GM20000 (cell line): ENCODE data around the gene TIGD3.

ENCODE experiments used
- DNase-seq: peaks from one replicate; pipeline ENCODE4 v3.0.0; 2012; ENCODE audit warnings: low spot score
- TF ChIP-seq, protein P1 (sequence below): IDR thresholded peaks from 2 replicates; pipeline ENCODE4 v1.5.1; 2012; ENCODE audit warnings: mild to moderate bottlenecking, control low read depth; ENCODE audit errors: extremely low read depth, missing control alignments

The TIGD3 gene

DNA sequence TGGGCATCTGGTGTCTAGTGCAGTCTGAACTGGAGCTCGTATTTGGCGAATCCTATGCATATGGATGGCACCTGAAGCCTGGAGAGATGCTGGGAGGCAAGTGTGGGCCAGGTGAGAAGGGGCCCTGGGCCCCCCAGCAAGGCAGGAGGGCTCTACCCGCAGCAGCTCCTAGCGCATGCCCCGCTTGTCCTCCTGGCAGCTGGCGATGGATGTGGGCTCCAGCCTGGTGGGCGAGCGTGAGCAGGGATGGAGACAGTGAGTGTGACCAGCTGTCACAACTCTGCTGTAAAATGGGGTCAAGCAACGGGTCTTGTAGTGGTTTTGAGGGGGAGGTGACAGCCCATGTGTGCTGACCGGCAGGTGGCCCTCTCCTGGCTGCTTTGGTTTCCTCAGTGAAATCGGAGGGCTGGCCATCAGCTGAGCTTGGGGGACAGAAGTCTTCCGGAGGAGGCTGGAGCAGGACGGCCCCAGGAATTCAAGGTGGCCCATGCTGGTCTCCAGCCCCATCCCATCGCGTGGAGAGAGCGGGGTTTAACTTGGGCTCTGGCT is 43.9 kb downstream of the TIGD3 start:
- no peak for DNase-seq
- TF ChIP-seq, protein P1, sequence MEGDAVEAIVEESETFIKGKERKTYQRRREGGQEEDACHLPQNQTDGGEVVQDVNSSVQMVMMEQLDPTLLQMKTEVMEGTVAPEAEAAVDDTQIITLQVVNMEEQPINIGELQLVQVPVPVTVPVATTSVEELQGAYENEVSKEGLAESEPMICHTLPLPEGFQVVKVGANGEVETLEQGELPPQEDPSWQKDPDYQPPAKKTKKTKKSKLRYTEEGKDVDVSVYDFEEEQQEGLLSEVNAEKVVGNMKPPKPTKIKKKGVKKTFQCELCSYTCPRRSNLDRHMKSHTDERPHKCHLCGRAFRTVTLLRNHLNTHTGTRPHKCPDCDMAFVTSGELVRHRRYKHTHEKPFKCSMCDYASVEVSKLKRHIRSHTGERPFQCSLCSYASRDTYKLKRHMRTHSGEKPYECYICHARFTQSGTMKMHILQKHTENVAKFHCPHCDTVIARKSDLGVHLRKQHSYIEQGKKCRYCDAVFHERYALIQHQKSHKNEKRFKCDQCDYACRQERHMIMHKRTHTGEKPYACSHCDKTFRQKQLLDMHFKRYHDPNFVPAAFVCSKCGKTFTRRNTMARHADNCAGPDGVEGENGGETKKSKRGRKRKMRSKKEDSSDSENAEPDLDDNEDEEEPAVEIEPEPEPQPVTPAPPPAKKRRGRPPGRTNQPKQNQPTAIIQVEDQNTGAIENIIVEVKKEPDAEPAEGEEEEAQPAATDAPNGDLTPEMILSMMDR: no peak

DNA sequence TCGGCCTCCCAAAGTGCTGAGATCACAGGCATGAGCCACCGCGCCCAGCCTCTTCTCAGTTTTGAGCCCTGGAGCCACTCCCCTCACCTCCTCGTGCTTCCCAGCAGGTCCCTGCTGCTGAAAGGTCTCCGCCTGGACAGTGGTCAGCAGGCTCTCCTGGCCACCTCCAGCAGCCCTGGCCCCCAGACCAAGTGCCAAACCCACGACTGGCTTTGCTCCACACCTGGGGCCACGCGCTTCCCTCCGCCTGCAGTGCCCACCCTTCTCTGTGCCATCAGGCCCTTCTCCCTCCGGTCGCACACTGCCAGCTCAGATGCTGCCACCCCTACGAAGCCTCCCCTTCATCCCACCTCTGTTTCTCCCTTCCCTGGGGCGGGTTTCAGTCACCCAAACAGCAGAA is 44.7 kb downstream of the TIGD3 start:
- TF ChIP-seq, protein P1: no peak
- DNase-seq: no peak

DNA sequence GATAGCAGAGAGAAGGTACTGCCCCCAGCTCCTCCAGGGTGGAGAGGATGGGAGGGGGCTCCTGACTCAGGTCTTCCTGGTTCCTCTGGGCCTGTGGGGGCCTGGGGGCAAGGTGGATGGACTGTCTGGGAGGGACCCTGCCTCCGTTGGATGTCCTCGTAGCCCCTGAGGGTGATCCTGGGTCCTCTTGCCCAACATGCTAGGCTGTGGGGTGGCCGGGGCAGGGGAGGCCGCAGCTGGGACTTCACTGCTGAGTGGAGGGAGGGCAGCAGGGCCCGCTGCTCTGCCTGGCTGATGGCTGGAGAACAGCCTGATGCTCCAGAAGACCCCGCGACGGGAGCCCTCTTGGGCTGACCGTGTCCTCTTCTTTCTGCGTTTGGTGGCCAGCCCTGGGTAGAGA is 45.3 kb downstream of the TIGD3 start:
- DNase-seq: no peak
- TF ChIP-seq, protein P1: no peak

DNA sequence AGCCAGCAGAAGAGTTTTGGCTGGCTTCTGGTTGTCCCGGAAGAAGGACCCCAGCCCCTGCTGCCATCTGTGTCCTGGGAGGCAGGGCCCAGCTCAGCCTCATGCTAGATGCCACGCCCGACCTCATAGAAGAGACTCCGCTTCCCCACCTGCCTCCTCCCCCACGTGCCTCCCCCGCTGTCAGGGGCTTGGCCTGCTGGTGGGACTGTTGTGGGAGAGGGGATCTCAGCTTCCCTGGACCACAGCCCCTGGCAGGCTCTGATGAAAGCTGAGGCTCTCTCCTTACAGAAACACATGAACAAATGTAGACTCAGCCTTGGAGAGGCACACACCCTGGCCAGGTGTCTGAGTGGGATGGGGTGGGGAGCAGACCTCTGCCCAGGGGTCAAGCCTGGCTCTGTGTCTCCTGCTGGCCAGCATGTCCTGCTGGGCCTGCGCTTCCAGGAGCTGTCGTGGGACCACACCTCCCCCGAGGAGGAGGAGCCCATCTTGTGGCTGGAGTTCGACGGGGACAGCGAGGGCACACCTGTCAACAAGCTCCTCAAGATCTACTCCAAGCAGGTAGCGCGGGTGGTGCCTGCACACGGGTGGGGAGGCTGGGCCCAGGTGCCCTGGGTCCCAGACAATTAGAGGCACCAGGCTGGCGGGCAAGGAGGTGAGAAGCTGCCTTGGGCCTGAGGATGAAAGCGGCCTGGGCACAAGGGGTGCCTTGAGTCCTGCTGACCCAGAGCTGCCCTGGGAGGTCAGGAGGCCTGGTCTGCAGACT is 45.9 kb downstream of the TIGD3 start:
- TF ChIP-seq, protein P1: no peak
- no peak for DNase-seq

DNA sequence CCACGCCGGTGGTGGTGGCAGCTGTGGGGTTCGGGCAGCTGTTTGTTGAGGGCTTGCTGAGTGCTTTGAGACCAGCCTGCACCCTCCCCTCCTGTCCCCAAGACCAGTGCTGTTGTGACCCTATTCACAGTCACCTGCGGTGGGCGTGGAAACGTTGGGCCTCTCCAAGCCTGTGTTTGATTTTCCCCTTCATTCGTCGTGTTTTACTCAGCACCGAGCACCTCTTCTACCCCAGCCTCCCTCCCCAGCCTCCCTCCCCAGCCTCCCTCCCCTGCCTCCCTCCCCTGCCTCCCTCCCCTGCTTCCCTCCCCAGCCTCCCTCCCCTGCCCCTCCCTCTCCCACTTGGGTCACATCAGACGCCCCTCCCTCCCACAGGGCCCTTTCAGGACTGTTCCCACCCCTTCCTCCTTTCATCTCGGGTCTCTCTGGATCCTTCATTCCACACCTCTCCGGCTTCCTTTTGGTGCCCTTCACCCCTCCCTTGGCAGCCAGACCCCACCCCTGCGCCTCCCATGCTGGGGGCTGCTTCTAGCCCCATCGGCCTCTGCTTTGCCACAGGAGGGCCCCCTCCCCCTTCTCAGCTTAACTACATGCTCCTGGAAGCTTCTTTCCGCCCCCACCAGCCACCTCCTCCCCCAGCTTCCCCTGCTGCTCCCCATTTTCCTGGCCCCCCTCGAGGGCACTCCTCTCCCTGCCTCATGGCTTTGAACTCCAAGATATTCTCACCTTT is 46.7 kb downstream of the TIGD3 start:
- DNase-seq: no peak
- TF ChIP-seq, protein P1: no peak

DNA sequence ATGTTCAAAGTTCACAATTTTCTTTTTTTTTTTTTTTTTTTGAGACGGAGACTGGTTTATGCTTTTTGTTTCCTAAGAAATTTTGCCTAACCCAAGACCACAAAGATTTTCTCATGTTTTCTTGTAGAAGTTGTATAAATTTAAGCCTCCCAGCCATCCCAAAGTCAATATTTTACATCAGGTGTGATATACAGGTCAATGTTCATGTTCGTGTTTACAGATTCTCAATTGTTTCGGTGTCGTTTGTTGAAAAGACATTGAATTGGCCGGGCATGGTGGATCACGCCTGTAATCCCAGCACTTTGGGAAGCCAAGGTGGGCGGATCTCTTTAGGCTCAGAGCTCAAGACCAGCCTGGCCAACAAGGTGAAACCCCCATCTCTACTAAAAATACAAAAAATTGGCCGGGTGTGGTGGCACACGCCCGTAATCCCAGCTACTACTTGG is 47.3 kb downstream of the TIGD3 start:
- no peak for DNase-seq
- TF ChIP-seq, protein P1: no peak

DNA sequence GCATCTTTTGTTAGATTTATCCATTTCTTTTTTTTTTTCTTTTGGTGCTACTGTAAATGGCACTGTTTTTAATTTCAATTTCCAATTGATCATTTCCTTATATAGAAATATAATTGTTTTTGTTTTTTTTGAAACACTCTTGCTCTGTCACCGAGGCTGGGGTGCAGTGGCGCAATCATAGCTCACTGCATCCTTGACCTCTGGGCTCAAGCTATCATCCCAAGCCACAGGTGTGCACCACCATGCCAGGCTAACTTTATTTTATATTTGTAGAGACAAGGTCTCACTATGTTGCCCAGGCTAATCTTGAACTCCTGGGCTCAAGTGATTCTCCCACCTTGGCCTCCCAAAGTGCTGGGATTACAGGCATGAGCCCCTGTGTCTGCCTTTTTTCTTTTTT is 48.2 kb downstream of the TIGD3 start:
- TF ChIP-seq, protein P1: no peak
- no peak for DNase-seq
